Measurements from ENCODE around the gene OR51F1. TPM values are rescaled to one million over a fixed set of nuclear protein-coding genes. Genes with fewer than 3 reads are reported as not detected.

The OR51F1 gene
- total RNA-seq, 1 donor from 2014 or later, result not detected

Other genes starting within 250 kb of the OR51F1 start
- gene OR52M1, start 224.7 kb downstream of the OR51F1 start, total RNA-seq, result not detected
- gene OR52I2, start 188.2 kb downstream of the OR51F1 start, total RNA-seq, result not detected
- gene OR52I1, start 175.9 kb downstream of the OR51F1 start, total RNA-seq, result not detected
- 10.6 TPM for gene TRIM68, start 161.7 kb downstream of the OR51F1 start, total RNA-seq
- not detected for gene OR51D1, start 132.5 kb downstream of the OR51F1 start, total RNA-seq
- 1.8 TPM for gene OR51E1, start 126.0 kb downstream of the OR51F1 start, total RNA-seq
- gene OR51E2, start 72.1 kb downstream of the OR51F1 start, total RNA-seq, result not detected
- not detected for gene MMP26, start 65.2 kb downstream of the OR51F1 start, total RNA-seq
- gene OR52R1, start 34.4 kb upstream of the OR51F1 start, total RNA-seq, result not detected
- gene OR51F2, start 51.4 kb upstream of the OR51F1 start, total RNA-seq, result not detected
- gene OR51S1, start 79.3 kb upstream of the OR51F1 start, total RNA-seq, result not detected
- not detected for gene OR51T1, start 112.0 kb upstream of the OR51F1 start, total RNA-seq
- not detected for gene OR51A7, start 133.8 kb upstream of the OR51F1 start, total RNA-seq
- gene OR51G2, start 149.4 kb upstream of the OR51F1 start, total RNA-seq, result not detected
- not detected for gene OR51G1, start 154.4 kb upstream of the OR51F1 start, total RNA-seq
- gene OR51A4, start 177.7 kb upstream of the OR51F1 start, total RNA-seq, result not detected
- gene OR51A2, start 185.8 kb upstream of the OR51F1 start, total RNA-seq, result not detected
- not detected for gene OR51L1, start 224.9 kb upstream of the OR51F1 start, total RNA-seq